ENCODE results near the gene TLR9. TPM values are rescaled to one million over a fixed set of nuclear protein-coding genes. Genes with fewer than 3 reads are reported as not detected.

The TLR9 gene
- polyA plus RNA-seq, 1 of the 3 experiments (the other 2 are of a cell fraction), result 0.12 TPM

GRCh38 chr3:52229656-52230055, 4.2 kb upstream of the TLR9 start:
- TF ChIP-seq SIN3A (IDR thresholded peaks at IDR 0.05; ENCODE audit: borderline replicate concordance, low read depth, low read length) (no peak), ZBTB33 (IDR thresholded peaks at IDR 0.05; ENCODE audit: borderline replicate concordance, low read depth) (no peak), FOSL2 (IDR thresholded peaks at IDR 0.05; ENCODE audit: borderline replicate concordance, low read depth) (no peak), TAF1 (IDR thresholded peaks at IDR 0.05; ENCODE audit: borderline replicate concordance, low read depth, low read length) (no peak), SMC3 (IDR thresholded peaks at IDR 0.05; ENCODE audit: low read depth, low read length) (no peak), REST (IDR thresholded peaks at IDR 0.05; ENCODE audit: low read depth, low read length) (no peak), CTCF (IDR thresholded peaks at IDR 0.05) (no peak), USF1 (IDR thresholded peaks at IDR 0.05; ENCODE audit: borderline replicate concordance, low read depth) (no peak), RCOR1 (IDR thresholded peaks at IDR 0.05; ENCODE audit: low read length) (no peak), RFX5 (IDR thresholded peaks at IDR 0.05; ENCODE audit: low read length) (no peak), NRF1 (IDR thresholded peaks at IDR 0.05; ENCODE audit: low read depth, low read length) (no peak), MEF2A (IDR thresholded peaks at IDR 0.05; ENCODE audit: borderline replicate concordance, low read depth) (no peak), POLR2AphosphoS5 (IDR thresholded peaks at IDR 0.05; ENCODE audit: low read depth, low read length) (no peak), FOXJ3 (CRISPR knock-in tag; IDR thresholded peaks at IDR 0.05) (no peak), MAX (IDR thresholded peaks at IDR 0.05; ENCODE audit: low read depth) (no peak), ELF1 (IDR thresholded peaks at IDR 0.05) (no peak), TCF12 (IDR thresholded peaks at IDR 0.05) (no peak), JUND (IDR thresholded peaks at IDR 0.05) (no peak), MXI1 (IDR thresholded peaks at IDR 0.05; ENCODE audit: low read depth, low read length) (no peak), TEAD4 (IDR thresholded peaks at IDR 0.05; ENCODE audit: borderline replicate concordance, insufficient read depth) (no peak)
- H3K79me2 ChIP-seq (ENCODE audit: insufficient read depth), result peaks cover 28% of the 10 kb centered on the region
- CTCF ChIA-PET, result interaction anchor here (1.0 to 11.8 kb wide), 5 partner anchors 10 to 228 kb away, joined by 3 to 257 read pairs (median 4); partner anchors contain the start of gene TLR9
- H3K4me2 ChIP-seq, result no peak overlapping the region
- H3K9me3 ChIP-seq, result no peaks in the 10 kb centered on the region
- H3K9me2 ChIP-seq, result no peaks in the 10 kb centered on the region
- no peak overlapping the region for H3K4me3 ChIP-seq (ENCODE audit: low read depth in 2 of 2, low read length in 1 of 2)
- H4K20me1 ChIP-seq (ENCODE audit: insufficient read depth), result peaks cover 19% of the 10 kb centered on the region
- no peak overlapping the region for H3K27ac ChIP-seq (ENCODE audit: low read depth in 2 of 2, low read length in 1 of 2)
- H3F3A ChIP-seq (replicated peaks; ENCODE audit: insufficient read depth), result no peaks in the 10 kb centered on the region
- peaks cover 0 to 4% of the 10 kb centered on the region in 2 experiments; a peak in 1 of 4 replicates for H3K4me1 ChIP-seq (ENCODE audit: control insufficient read depth in 1 of 2, insufficient read depth in 2 of 2, low read depth in 1 of 2, low read length in 1 of 2)
- POLR2A ChIA-PET, result interaction anchor here (1.4 kb wide), 1 partner anchor 9 kb away, joined by 3 read pairs; the partner anchor contains the start of gene TWF2
- WGBS (ENCODE audit: low lambda C conversion rate), result 95% methylated on average over 10 of the region's 13 CpGs
- no peak overlapping the region for H3K9ac ChIP-seq
- H3K27me3 ChIP-seq (ENCODE audit: insufficient read depth), result no peaks in the 10 kb centered on the region
- DNase-seq, result no peak
- H3K36me3 ChIP-seq (replicated peaks in 1 of 2; ENCODE audit: control insufficient read depth in 1 of 2, insufficient read depth in 2 of 2, low read length in 1 of 2), result peaks cover 10 to 37% of the 10 kb centered on the region in 2 experiments
- no peak overlapping the region for H2AFZ ChIP-seq (ENCODE audit: low read depth)
